HG03045 (cell line): ENCODE data around the gene TUSC2.

Experiments
- ATAC-seq: cut with Tn5 transposase; IDR thresholded peaks from one replicate; pipeline ENCODE4 v1.9.1; 2021; ENCODE audit warnings: mild to moderate bottlenecking, moderate library complexity; ENCODE audit not compliant: unreplicated experiment

TUSC2 gene

GRCh38 chr3:50327943-50328691 is at the start of gene TUSC2:
Gene TUSC2, minus strand, starts transcription at chr3:50328223. Its CDS starts 124 bp downstream, at chr3:50328099.
- ATAC-seq, result peak; percentile 86

DNA sequence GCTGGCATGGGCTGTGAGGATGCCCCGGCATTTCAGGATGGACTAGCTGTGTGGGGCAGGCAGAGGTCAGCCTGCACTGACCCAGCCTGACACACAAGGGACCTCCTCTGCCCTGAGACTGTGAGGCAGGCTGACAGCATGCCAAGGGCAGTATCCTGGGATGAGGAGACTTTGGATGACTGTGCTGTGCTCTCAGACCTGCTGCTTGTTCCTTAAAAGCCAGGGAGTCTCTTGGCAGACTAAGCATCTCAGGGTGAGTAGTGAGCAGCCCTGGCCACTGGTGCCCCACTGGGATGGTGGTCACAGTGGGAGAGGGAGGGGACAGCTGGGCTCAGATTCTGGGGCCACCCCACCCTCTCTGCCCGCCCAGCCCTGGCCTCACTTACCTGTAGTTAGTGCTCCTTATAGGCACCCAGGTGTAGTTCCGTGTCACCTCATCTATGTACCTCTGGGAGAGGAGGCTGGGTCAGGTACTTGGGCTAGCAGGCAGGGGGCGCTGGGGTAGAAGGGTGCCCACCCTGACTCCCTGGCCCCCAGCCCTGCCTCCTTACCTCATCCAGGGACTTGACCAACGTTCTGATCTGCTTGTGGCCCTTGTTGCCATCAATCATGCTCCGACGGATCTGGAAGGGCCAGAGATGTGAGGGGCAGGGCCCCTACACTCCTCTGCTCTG is 47.4 kb upstream of the TUSC2 start:
- no peak for ATAC-seq

DNA sequence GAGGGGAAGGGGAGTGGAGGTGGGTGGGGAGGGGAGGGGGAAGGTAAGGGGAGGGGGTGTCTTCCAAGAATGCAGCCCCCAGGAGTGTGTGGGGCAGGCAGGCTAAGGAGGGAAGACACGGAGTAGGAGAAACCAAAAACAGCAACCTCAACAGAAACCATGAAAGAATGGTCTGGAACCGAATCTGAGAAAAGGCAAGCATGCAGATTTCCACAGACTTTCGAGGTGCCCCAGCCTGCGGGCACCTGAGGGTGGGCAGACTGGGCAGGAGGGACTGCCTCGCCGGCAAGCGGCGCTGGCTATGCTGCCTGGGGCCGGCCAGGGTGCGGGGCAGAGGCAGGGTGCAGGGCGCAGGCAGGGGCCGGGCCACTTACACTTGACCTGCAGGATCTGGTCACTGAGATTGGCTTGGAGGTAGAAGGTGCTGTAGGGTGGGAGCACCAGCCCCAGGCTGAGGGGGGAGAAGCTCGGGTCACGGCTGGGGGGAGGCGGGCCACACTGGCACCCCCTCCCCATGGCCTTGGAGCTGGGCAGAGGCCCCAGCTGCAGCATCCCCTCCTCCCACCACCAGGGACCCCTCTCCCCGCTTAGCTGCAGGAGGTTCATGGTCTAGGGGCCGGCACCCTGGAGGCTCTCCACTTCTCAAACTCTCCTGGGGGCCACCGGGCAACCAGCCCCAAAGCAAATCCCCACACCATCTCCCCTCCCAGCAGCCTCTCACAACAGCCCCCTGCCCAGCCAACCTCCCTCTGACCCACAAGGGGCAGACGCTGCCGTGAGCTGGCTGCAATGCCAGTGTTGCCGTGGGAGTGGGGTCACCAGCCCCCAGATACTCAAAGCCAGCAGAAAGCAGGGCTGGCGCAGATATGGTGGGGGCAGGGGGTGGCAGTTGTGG is 46.6 kb upstream of the TUSC2 start:
- no peak for ATAC-seq

GRCh38 chr3:50373146-50374051 is 45.4 kb upstream of the TUSC2 start:
- no peak for ATAC-seq

GRCh38 chr3:50372349-50372748 is 44.3 kb upstream of the TUSC2 start:
- ATAC-seq, result no peak

- ATAC-seq, result no peak
These were observed 43.2 kb upstream of the TUSC2 start for GRCh38 chr3:50371133-50371685.

DNA sequence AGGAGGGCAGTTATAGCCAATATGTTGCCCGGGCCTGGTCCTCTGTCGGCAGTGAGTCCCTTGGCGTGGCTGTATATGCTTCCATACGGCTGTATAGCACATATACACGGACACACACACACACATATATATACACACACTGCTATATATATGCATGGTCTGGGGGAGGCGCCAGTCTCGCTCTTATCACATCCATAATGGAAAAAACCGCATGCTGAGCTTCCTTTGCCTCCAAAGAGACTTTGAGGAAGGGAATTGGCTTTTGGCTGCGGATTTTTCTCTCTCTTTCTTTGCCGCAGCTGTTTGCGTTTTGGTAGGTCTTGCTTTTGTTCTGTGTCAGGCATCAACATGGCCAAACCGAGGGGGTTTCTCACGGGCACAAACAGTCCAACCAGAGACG is 42.6 kb upstream of the TUSC2 start:
- no peak for ATAC-seq

GRCh38 chr3:50369012-50369670 is 41.1 kb upstream of the TUSC2 start:
- no peak for ATAC-seq

- ATAC-seq, result no peak
These were observed 37.8 kb upstream of the TUSC2 start for GRCh38 chr3:50365842-50366220.

- ATAC-seq, result peak; percentile 75
These were observed 37.2 kb upstream of the TUSC2 start for GRCh38 chr3:50365080-50365841.

- peak; percentile 9 for ATAC-seq
These were observed 36.6 kb upstream of the TUSC2 start for GRCh38 chr3:50364573-50365079.

GRCh38 chr3:50359760-50360110 is 31.7 kb upstream of the TUSC2 start:
- ATAC-seq, result peak; percentile 5

- ATAC-seq, result peak; percentile 99
These were observed 31.1 kb upstream of the TUSC2 start, which contains the start of gene TMEM115 for GRCh38 chr3:50358911-50359759. Gene TMEM115, minus strand, starts transcription at chr3:50359521. Its CDS starts 458 bp downstream, at chr3:50359063.

GRCh38 chr3:50358355-50358910 is 30.4 kb upstream of the TUSC2 start:
- ATAC-seq, result no peak

GRCh38 chr3:50357481-50357880 is 29.5 kb upstream of the TUSC2 start:
- ATAC-seq, result no peak

- no peak for ATAC-seq
These were observed 28.5 kb upstream of the TUSC2 start for GRCh38 chr3:50356553-50356952.

GRCh38 chr3:50355829-50356552 is 28.0 kb upstream of the TUSC2 start:
- no peak for ATAC-seq
